A549 (cell line): Measurements from ENCODE around the gene ZNF821. TPM values are rescaled to one million over a fixed set of nuclear protein-coding genes. Genes with fewer than 3 reads are reported as not detected.

Source experiments
- ATAC-seq, 2 experiments: fragments of 200-7000 bp in 1 of 2; fragments of >200 bp in 1 of 2; cut with Nextera tagmentation in 1 of 2; cut with Tn5 transposase in 1 of 2; 3 replicates each; pipeline versions ENCODE4 v1.8.0 to v1.9.1; 2018 to 2020; ENCODE audit warnings: mild to moderate bottlenecking in 1 of 2, moderate library complexity in 1 of 2
- CTCF ChIA-PET: fragments of 300-600 bp; sonication (Branson Sonifier 250); formaldehyde crosslinking; extraction: SDS; loops from one replicate; lab custom pipeline; 2021; ENCODE audit warnings: antibody characterized with exemption, inconsistent platforms; lab: Yijun Ruan, JAX
- POLR2A ChIA-PET: fragments of 350-600 bp; formaldehyde crosslinking; extraction: SDS; loops from one replicate; lab custom pipeline; 2021; ENCODE audit warnings: antibody characterized with exemption, inconsistent platforms; lab: Yijun Ruan, JAX
- DNase-seq, 2 experiments: peaks; one replicate each; pipeline versions ENCODE4 v3.0.0 to v3.0.0-alpha.2; 2011 to 2016; ENCODE audit warnings: low read depth in 1 of 2, low spot score in 1 of 2
- FAIRE-seq: peaks from 2 replicates; lab custom pipeline; 2011; peaks lifted over from hg19 to GRCh38; lab: Jason Lieb, UNC
- H3K27ac ChIP-seq, 2 experiments: fragments of >200 bp; sonication (Bioruptor Twin); formaldehyde crosslinking; 3 replicates each; pipeline ENCODE4 v1.5.1; 2016 to 2017
- H3K4me1 ChIP-seq: fragments of >200 bp; sonication (Bioruptor Twin); formaldehyde crosslinking; 3 replicates; pipeline ENCODE4 v1.6.1; 2016
- H3K4me2 ChIP-seq: fragments of >200 bp; sonication (Bioruptor Twin); formaldehyde crosslinking; 3 replicates; pipeline ENCODE4 v1.6.1; 2016
- H3K4me3 ChIP-seq: fragments of >200 bp; sonication (Bioruptor Twin); formaldehyde crosslinking; 3 replicates; pipeline ENCODE4 v1.5.1; 2016
- H3K9me3 ChIP-seq: fragments of >200 bp; sonication (Bioruptor Twin); formaldehyde crosslinking; 3 replicates; pipeline ENCODE4 v1.6.1; 2016
- CBX2 ChIP-seq: fragments of 200-600 bp; sonication (generic); IDR thresholded peaks from 2 replicates; pipeline ENCODE4 v1.6.1; 2016; ENCODE audit warnings: low read depth, mild to moderate bottlenecking, borderline replicate concordance
- CBX8 ChIP-seq: fragments of 200-600 bp; sonication (generic); IDR thresholded peaks from 2 replicates; pipeline ENCODE4 v1.6.1; 2016
- EP300 ChIP-seq, 2 experiments: fragments of >200 bp; sonication (Bioruptor Twin); formaldehyde crosslinking; IDR thresholded peaks; 2 replicates in 1 of 2; 3 replicates in 1 of 2; pipeline ENCODE4 v1.6.1; 2016 to 2017
- FOSB ChIP-seq: fragments of 250-450 bp; sonication (Bioruptor Pico); IDR thresholded peaks from 2 replicates; pipeline ENCODE4 v1.5.0; 2020; ENCODE audit warnings: mild to moderate bottlenecking, moderate library complexity
- HDAC2 ChIP-seq: fragments of 200-600 bp; sonication (generic); IDR thresholded peaks from 2 replicates; pipeline ENCODE4 v1.6.1; 2016
- JUNB ChIP-seq: fragments of >200 bp; sonication (Bioruptor Twin); formaldehyde crosslinking; IDR thresholded peaks from 2 replicates; pipeline ENCODE4 v1.6.1; 2016
- KDM5A ChIP-seq: fragments of 200-600 bp; sonication (generic); IDR thresholded peaks from 2 replicates; pipeline ENCODE4 v1.6.1; 2016; ENCODE audit warnings: antibody characterized with exemption, mild to moderate bottlenecking
- RAD21 ChIP-seq, 2 experiments: fragments of >200 bp in 1 of 2; sonication (Bioruptor Twin) in 1 of 2; formaldehyde crosslinking in 1 of 2; IDR thresholded peaks in 1 of 2; conservative IDR thresholded peaks in 1 of 2; 2 replicates in 1 of 2; 3 replicates in 1 of 2; pipeline ENCODE4 v1.6.1; 2012 to 2018; ENCODE audit warnings: inconsistent platforms in 1 of 2
- RCOR1 ChIP-seq: fragments of 150-350 bp; IDR thresholded peaks from 2 replicates; pipeline ENCODE4 v1.6.1; 2014; ENCODE audit warnings: antibody characterized with exemption, low read length, low read depth
- TFCP2L1 ChIP-seq: fragments of 250-450 bp; sonication (Bioruptor Pico); IDR thresholded peaks from 2 replicates; pipeline ENCODE4 v1.5.0; 2021; ENCODE audit warnings: mild to moderate bottlenecking
- USF2 ChIP-seq: fragments of 450-650 bp; IDR thresholded peaks from 2 replicates; pipeline ENCODE4 v1.6.1; 2014; ENCODE audit warnings: antibody characterized with exemption
- WGBS: methylation state at CpG from one replicate; pipeline ENCODE4 v1.1.6; 2017; ENCODE audit errors: missing lambda C conversion rate; 5-methylcytosine and 5-hydroxymethylcytosine counted together
- polyA plus RNA-seq, 4 experiments: library from polyadenylated mRNA; depleted of rRNA in 3 of 4; stranded (reverse); fragments of >200 nt; fragmentation: RNase III in 1 of 4; extraction: RNeasy Plus Mini Kit Qiagen cat#74134 plus additional on column Dnase treatment in 1 of 4; gene quantifications; 2 replicates in 3 of 4; 3 replicates in 1 of 4; pipeline ENCODE4 v1.2.3, GENCODE V29; 2011 to 2017
- TF ChIP-seq, protein P1 (sequence below): fragments of 200-600 bp; sonication (generic); IDR thresholded peaks from 2 replicates; pipeline ENCODE4 v1.6.1; 2016; ENCODE audit warnings: antibody characterized with exemption, mild to moderate bottlenecking, moderate library complexity
- TF ChIP-seq, protein P2 (sequence below): fragments of >200 bp; sonication (Bioruptor Twin); formaldehyde crosslinking; IDR thresholded peaks from 3 replicates; pipeline ENCODE4 v1.5.1; 2016

The ZNF821 gene
- polyA plus RNA-seq, 2 of the 4 experiments (the other 2 are of a cell fraction): 3.8 to 4.5 TPM

GRCh38 chr16:71904239-71904638 is 20.3 kb upstream of the ZNF821 start:
- ATAC-seq: no peak
- no peak for DNase-seq
- CTCF ChIA-PET: interaction anchor here (0.6 to 1.0 kb wide), 3 partner anchors 21 to 183 kb away, joined by 3 to 5 read pairs (median 4); no protein-coding TSS in a partner anchor
- H3K4me2 ChIP-seq: no peak overlapping the region
- H3K4me1 ChIP-seq: peaks cover 14% of the 10 kb centered on the region; the same call in 2 of the 3 replicates
- TF ChIP-seq TFCP2L1 (no peak), KDM5A (no peak), CBX8 (no peak), RAD21 (conservative IDR thresholded peaks at IDR 0.05 in 1 of 2, IDR thresholded peaks at IDR 0.05 in 1 of 2) (no peak)
- TF ChIP-seq, protein P1, sequence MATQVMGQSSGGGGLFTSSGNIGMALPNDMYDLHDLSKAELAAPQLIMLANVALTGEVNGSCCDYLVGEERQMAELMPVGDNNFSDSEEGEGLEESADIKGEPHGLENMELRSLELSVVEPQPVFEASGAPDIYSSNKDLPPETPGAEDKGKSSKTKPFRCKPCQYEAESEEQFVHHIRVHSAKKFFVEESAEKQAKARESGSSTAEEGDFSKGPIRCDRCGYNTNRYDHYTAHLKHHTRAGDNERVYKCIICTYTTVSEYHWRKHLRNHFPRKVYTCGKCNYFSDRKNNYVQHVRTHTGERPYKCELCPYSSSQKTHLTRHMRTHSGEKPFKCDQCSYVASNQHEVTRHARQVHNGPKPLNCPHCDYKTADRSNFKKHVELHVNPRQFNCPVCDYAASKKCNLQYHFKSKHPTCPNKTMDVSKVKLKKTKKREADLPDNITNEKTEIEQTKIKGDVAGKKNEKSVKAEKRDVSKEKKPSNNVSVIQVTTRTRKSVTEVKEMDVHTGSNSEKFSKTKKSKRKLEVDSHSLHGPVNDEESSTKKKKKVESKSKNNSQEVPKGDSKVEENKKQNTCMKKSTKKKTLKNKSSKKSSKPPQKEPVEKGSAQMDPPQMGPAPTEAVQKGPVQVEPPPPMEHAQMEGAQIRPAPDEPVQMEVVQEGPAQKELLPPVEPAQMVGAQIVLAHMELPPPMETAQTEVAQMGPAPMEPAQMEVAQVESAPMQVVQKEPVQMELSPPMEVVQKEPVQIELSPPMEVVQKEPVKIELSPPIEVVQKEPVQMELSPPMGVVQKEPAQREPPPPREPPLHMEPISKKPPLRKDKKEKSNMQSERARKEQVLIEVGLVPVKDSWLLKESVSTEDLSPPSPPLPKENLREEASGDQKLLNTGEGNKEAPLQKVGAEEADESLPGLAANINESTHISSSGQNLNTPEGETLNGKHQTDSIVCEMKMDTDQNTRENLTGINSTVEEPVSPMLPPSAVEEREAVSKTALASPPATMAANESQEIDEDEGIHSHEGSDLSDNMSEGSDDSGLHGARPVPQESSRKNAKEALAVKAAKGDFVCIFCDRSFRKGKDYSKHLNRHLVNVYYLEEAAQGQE: no peak
- no peaks in the 10 kb centered on the region for H3K9me3 ChIP-seq
- no peak for FAIRE-seq
- H3K27ac ChIP-seq: no peak overlapping the region
- H3K4me3 ChIP-seq: no peak overlapping the region
- POLR2A ChIA-PET: no interaction called here
- 87% methylated on average over 9 of the region's 9 CpGs for WGBS

GRCh38 chr16:71903608-71904007 is 19.6 kb upstream of the ZNF821 start:
- DNase-seq (no peak), FAIRE-seq (no peak), ATAC-seq (no peak)
- 89% methylated on average over 2 of the region's 2 CpGs for WGBS
- H3K9me3 ChIP-seq: no peaks in the 10 kb centered on the region
- no peak overlapping the region for H3K4me3 ChIP-seq
- peaks cover 14% of the 10 kb centered on the region; the same call in 2 of the 3 replicates for H3K4me1 ChIP-seq
- H3K4me2 ChIP-seq: no peak overlapping the region
- TF ChIP-seq JUNB (no peak), EP300 (IDR thresholded peaks at IDR 0.05) (no peak)
- CTCF ChIA-PET: interaction anchor here (0.7 to 1.1 kb wide), 2 partner anchors 10 to 183 kb away, joined by 5 to 6 read pairs; no protein-coding TSS in a partner anchor
- no peak overlapping the region for H3K27ac ChIP-seq
- POLR2A ChIA-PET: no interaction called here

- peaks cover 14% of the 10 kb centered on the region; the same call in 2 of the 3 replicates for H3K4me1 ChIP-seq
- FAIRE-seq (no peak), DNase-seq (no peak), ATAC-seq (no peak)
- no peak overlapping the region for H3K4me3 ChIP-seq
- POLR2A ChIA-PET: no interaction called here
- no peak overlapping the region for H3K4me2 ChIP-seq
- H3K9me3 ChIP-seq: no peaks in the 10 kb centered on the region
- CTCF ChIA-PET: interaction anchor here (0.6 to 1.1 kb wide), 4 partner anchors 11 to 55 kb away, joined by 3 to 6 read pairs (median 3); no protein-coding TSS in a partner anchor
- no peak for TF ChIP-seq FOSB (CRISPR knock-in tag)
- TF ChIP-seq RCOR1: no peak
- TF ChIP-seq, protein P2, sequence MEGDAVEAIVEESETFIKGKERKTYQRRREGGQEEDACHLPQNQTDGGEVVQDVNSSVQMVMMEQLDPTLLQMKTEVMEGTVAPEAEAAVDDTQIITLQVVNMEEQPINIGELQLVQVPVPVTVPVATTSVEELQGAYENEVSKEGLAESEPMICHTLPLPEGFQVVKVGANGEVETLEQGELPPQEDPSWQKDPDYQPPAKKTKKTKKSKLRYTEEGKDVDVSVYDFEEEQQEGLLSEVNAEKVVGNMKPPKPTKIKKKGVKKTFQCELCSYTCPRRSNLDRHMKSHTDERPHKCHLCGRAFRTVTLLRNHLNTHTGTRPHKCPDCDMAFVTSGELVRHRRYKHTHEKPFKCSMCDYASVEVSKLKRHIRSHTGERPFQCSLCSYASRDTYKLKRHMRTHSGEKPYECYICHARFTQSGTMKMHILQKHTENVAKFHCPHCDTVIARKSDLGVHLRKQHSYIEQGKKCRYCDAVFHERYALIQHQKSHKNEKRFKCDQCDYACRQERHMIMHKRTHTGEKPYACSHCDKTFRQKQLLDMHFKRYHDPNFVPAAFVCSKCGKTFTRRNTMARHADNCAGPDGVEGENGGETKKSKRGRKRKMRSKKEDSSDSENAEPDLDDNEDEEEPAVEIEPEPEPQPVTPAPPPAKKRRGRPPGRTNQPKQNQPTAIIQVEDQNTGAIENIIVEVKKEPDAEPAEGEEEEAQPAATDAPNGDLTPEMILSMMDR: no peak
- 92% methylated on average over 5 of the region's 5 CpGs for WGBS
- H3K27ac ChIP-seq: no peak overlapping the region
Observed at GRCh38 chr16:71902656-71903365, 18.8 kb upstream of the ZNF821 start.

- Histone ChIP-seq H3K4me2 (no peak overlapping the region), H3K9me3 (no peaks in the 10 kb centered on the region), H3K4me3 (no peak overlapping the region), H3K27ac (no peak overlapping the region), H3K4me1 (peaks cover 25% of the 10 kb centered on the region; the same call in 2 of the 3 replicates)
- no peak for TF ChIP-seq HDAC2
- TF ChIP-seq USF2: no peak
- TF ChIP-seq CBX2: no peak
- ChIA-PET CTCF (interaction anchor here (1.6 to 9.5 kb wide), 2 partner anchors 9 to 16 kb away, joined by 3 to 71 read pairs; partner anchors contain the start of gene ZNF821), POLR2A (interaction anchor here (0.7 kb wide), 1 partner anchor 19 kb away, joined by 4 read pairs; no protein-coding TSS in a partner anchor)
- FAIRE-seq: no peak
- no peak for DNase-seq
- no peak for ATAC-seq
- WGBS: 90% methylated on average over 4 of the region's 4 CpGs
Observed at GRCh38 chr16:71899171-71899570, 15.2 kb upstream of the ZNF821 start.
